Caco-2 (cell line): ENCODE data around the gene CDCA3. TPM values are rescaled to one million over a fixed set of nuclear protein-coding genes. Genes with fewer than 3 reads are reported as not detected.

Experiments used
- BruUV-seq: library from RNA; stranded (reverse); fragments of 400-500 nt; replicated peaks from 2 replicates; lab custom pipeline; 2021; lab: Mats Ljungman, UMichigan
- CTCF ChIA-PET: fragments of 300-600 bp; sonication (Branson Sonifier 250); formaldehyde crosslinking; loops from one replicate; lab custom pipeline; 2022; ENCODE audit warnings: antibody characterized with exemption; lab: Charles Lee
- POLR2A ChIA-PET: fragments of 300-600 bp; sonication (Branson Sonifier 250); formaldehyde crosslinking; loops from one replicate; lab custom pipeline; 2022; ENCODE audit warnings: antibody characterized with exemption; lab: Charles Lee
- DNase-seq, 2 experiments: peaks; one replicate each; pipeline versions ENCODE4 v3.0.0 to v3.0.0-alpha.2; 2020 to 2022
- H3K27me3 ChIP-seq: replicated peaks from 2 replicates; pipeline ENCODE4 v1.6.0; 2011; ENCODE audit warnings: low read length; ENCODE audit not compliant: control insufficient read depth, insufficient read depth
- H3K36me3 ChIP-seq: 2 replicates; pipeline ENCODE4 v1.5.1; 2011; ENCODE audit warnings: low read length; ENCODE audit not compliant: control insufficient read depth, insufficient read depth
- H3K4me1 ChIP-seq: fragments of 250-450 bp; sonication (Bioruptor Pico); 2 replicates; pipeline ENCODE4 v1.5.1; 2020; ENCODE audit warnings: mild to moderate bottlenecking
- H3K4me3 ChIP-seq: 2 replicates; pipeline ENCODE4 v1.5.1; 2011; ENCODE audit warnings: low read depth, mild to moderate bottlenecking, control low read depth, low read length
- H3K9me3 ChIP-seq: fragments of 250-450 bp; sonication (Bioruptor Pico); 2 replicates; pipeline ENCODE4 v1.5.1; 2020; ENCODE audit warnings: mild to moderate bottlenecking, moderate library complexity
- H3K27ac Mint-ChIP-seq: one replicate; pipeline ENCODE4 v1.8.0; 2022; ENCODE audit warnings: mixed read lengths; ENCODE audit not compliant: unreplicated experiment
- H3K27me3 Mint-ChIP-seq: one replicate; pipeline ENCODE4 v1.8.0; 2022; ENCODE audit warnings: mixed read lengths; ENCODE audit not compliant: insufficient read depth, unreplicated experiment
- H3K36me3 Mint-ChIP-seq: one replicate; pipeline ENCODE4 v1.8.0; 2022; ENCODE audit warnings: mild to moderate bottlenecking, mixed read lengths; ENCODE audit not compliant: insufficient read depth, unreplicated experiment
- H3K4me1 Mint-ChIP-seq: one replicate; pipeline ENCODE4 v1.8.0; 2022; ENCODE audit warnings: low read depth, mixed read lengths; ENCODE audit not compliant: unreplicated experiment
- H3K4me3 Mint-ChIP-seq: one replicate; pipeline ENCODE4 v1.8.0; 2022; ENCODE audit warnings: mild to moderate bottlenecking, moderate library complexity, mixed read lengths; ENCODE audit not compliant: unreplicated experiment
- H3K9me3 Mint-ChIP-seq: one replicate; pipeline ENCODE4 v1.8.0; 2022; ENCODE audit warnings: mixed read lengths; ENCODE audit not compliant: unreplicated experiment
- CTCF ChIP-seq, 2 experiments: fragments of 200-600 bp in 1 of 2; IDR thresholded peaks; 1 replicate in 1 of 2; 2 replicates in 1 of 2; pipeline versions ENCODE4 v1.5.1 to v1.8.0; 2011 to 2022; ENCODE audit warnings: antibody characterized with exemption in 1 of 2, control low read depth in 1 of 2, inconsistent platforms in 1 of 2, low read depth in 1 of 2, low read length in 1 of 2, mild to moderate bottlenecking in 1 of 2, moderate library complexity in 1 of 2; ENCODE audit not compliant: insufficient read depth in 1 of 2, severe bottlenecking in 1 of 2, unreplicated experiment in 1 of 2
- intact Hi-C: fragments of 100-400 bp; cut with micrococcal nuclease; formaldehyde crosslinking; loops from one replicate; pipeline ENCODE4 v1.10.0; 2022; ENCODE audit not compliant: unreplicated experiment
- total RNA-seq: library from RNA; stranded (reverse); gene quantifications from 2 replicates; pipeline ENCODE4 v1.2.3, GENCODE V29; 2022

Gene CDCA3
- total RNA-seq, 1 experiment from 2014 or later: 147 TPM

- ChIA-PET POLR2A (interaction anchor here (0.6 to 1.2 kb wide), 2 partner anchors 11 to 332 kb away, joined by 3 to 4 read pairs; partner anchors contain the start of gene USP5), CTCF (interaction anchor here (1.3 kb wide), 1 partner anchor 29 kb away, joined by 3 read pairs; no protein-coding TSS in a partner anchor)
- BruUV-seq: no TSS peak
- Histone ChIP-seq H3K9me3 (no peaks in the 10 kb centered on the region), H3K4me3 (no peak overlapping the region), H3K27me3 (no peaks in the 10 kb centered on the region), H3K4me1 (peaks cover 7% of the 10 kb centered on the region), H3K36me3 (peaks cover 17% of the 10 kb centered on the region)
- Mint-ChIP-seq H3K9me3 (no peaks in the 10 kb centered on the region), H3K36me3 (peaks cover 99% of the 10 kb centered on the region), H3K27ac (no peak overlapping the region), H3K4me3 (no peak overlapping the region), H3K4me1 (peaks cover 11% of the 10 kb centered on the region), H3K27me3 (no peaks in the 10 kb centered on the region)
- intact Hi-C loops: no loop called here
- DNase-seq: no peak
- no peak for TF ChIP-seq CTCF (IDR thresholded peaks at IDR 0.05; ENCODE audit: insufficient read depth in 1 of 2, low read depth in 1 of 2, low read length in 1 of 2, severe bottlenecking in 1 of 2, unreplicated experiment in 1 of 2)
Measured at GRCh38 chr12:6863586-6864321, 12.7 kb upstream of the CDCA3 start.

- no peak for DNase-seq
- no TSS peak for BruUV-seq
- H3K9me3 ChIP-seq: no peaks in the 10 kb centered on the region
- no peaks in the 10 kb centered on the region for H3K27me3 Mint-ChIP-seq
- no peak for TF ChIP-seq CTCF (IDR thresholded peaks at IDR 0.05; ENCODE audit: insufficient read depth in 1 of 2, low read depth in 1 of 2, low read length in 1 of 2, severe bottlenecking in 1 of 2, unreplicated experiment in 1 of 2)
- H3K4me3 Mint-ChIP-seq: no peak overlapping the region
- peaks cover 4% of the 10 kb centered on the region; the same call in 1 of the 2 replicates for H3K4me1 ChIP-seq
- no peak overlapping the region for H3K27ac Mint-ChIP-seq
- peaks cover 99% of the 10 kb centered on the region for H3K36me3 Mint-ChIP-seq
- H3K27me3 ChIP-seq: no peaks in the 10 kb centered on the region
- no peak overlapping the region for H3K4me3 ChIP-seq
- peaks cover 5% of the 10 kb centered on the region for H3K4me1 Mint-ChIP-seq
- CTCF ChIA-PET: interaction anchor here (1.3 kb wide), 1 partner anchor 28 kb away, joined by 3 read pairs; no protein-coding TSS in a partner anchor
- no peaks in the 10 kb centered on the region for H3K9me3 Mint-ChIP-seq
- POLR2A ChIA-PET: interaction anchor here (1.2 kb wide), 1 partner anchor 11 kb away, joined by 3 read pairs; the partner anchor contains the start of gene USP5
- intact Hi-C loops: no loop called here
- peaks cover 14% of the 10 kb centered on the region for H3K36me3 ChIP-seq
Measured at GRCh38 chr12:6863033-6863432, 11.9 kb upstream of the CDCA3 start.

GRCh38 chr12:6861391-6861790, 10.3 kb upstream of the CDCA3 start:
- peaks cover 1% of the 10 kb centered on the region for H3K4me1 Mint-ChIP-seq
- BruUV-seq: no TSS peak
- Histone ChIP-seq H3K27me3 (no peaks in the 10 kb centered on the region), H3K36me3 (peaks cover 20% of the 10 kb centered on the region), H3K9me3 (no peaks in the 10 kb centered on the region), H3K4me1 (no peaks in the 10 kb centered on the region), H3K4me3 (no peak overlapping the region)
- no peaks in the 10 kb centered on the region for H3K9me3 Mint-ChIP-seq
- no peak for TF ChIP-seq CTCF (IDR thresholded peaks at IDR 0.05; ENCODE audit: insufficient read depth in 1 of 2, low read depth in 1 of 2, low read length in 1 of 2, severe bottlenecking in 1 of 2, unreplicated experiment in 1 of 2)
- peaks cover 98% of the 10 kb centered on the region for H3K36me3 Mint-ChIP-seq
- ChIA-PET POLR2A (no interaction called here), CTCF (interaction anchor here (0.9 kb wide), 1 partner anchor 9 kb away, joined by 5 read pairs; the partner anchor contains the start of gene USP5)
- no peaks in the 10 kb centered on the region for H3K27me3 Mint-ChIP-seq
- intact Hi-C loops: no loop called here
- no peak for DNase-seq
- H3K27ac Mint-ChIP-seq: no peak overlapping the region
- H3K4me3 Mint-ChIP-seq: no peak overlapping the region
